Peyer's patch (tissue), 4 donors: ENCODE results near the gene ATG7.

Experiments
- POLR2A ChIP-seq, 2 donors: fragments of 450-650 bp; IDR thresholded peaks; one replicate each; pipeline ENCODE4 v1.5.1; 2017; ENCODE audit warnings: antibody characterized with exemption in 2 of 2, mild to moderate bottlenecking in 2 of 2, moderate library complexity in 2 of 2
- TF ChIP-seq, protein P1 (sequence below), 6 experiments: fragments of 450-650 bp in 4 of 6; fragments of 200-600 bp in 2 of 6; sonication (generic) in 1 of 6; IDR thresholded peaks; one replicate each; pipeline ENCODE4 v1.5.1; 2017 to 2019; ENCODE audit warnings: antibody characterized with exemption in 6 of 6, mild to moderate bottlenecking in 3 of 6, moderate library complexity in 1 of 6

DNA sequence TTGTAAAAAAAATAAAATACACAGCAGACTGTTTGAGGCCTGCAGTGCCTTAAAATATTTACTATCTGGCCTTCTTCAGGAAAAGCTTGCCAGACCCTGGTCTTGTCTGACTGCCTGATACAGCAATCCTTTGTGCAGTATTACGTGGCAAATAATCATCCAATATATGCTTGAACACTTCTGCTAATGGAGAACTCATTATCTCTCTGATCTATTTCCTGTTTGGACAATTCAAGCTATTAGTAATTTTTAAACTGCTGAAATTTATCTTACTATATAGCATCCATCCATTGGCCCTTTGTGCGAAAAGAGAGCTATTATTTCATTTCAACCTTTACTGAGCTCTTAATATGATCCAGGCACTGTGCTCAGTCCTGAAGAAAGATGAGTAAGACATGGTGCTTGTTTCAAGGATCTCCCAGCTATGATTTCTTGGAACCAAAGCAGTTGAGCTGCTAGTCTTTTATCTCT is 15.9 kb downstream of the ATG7 start:
- TF ChIP-seq, protein P1, sequence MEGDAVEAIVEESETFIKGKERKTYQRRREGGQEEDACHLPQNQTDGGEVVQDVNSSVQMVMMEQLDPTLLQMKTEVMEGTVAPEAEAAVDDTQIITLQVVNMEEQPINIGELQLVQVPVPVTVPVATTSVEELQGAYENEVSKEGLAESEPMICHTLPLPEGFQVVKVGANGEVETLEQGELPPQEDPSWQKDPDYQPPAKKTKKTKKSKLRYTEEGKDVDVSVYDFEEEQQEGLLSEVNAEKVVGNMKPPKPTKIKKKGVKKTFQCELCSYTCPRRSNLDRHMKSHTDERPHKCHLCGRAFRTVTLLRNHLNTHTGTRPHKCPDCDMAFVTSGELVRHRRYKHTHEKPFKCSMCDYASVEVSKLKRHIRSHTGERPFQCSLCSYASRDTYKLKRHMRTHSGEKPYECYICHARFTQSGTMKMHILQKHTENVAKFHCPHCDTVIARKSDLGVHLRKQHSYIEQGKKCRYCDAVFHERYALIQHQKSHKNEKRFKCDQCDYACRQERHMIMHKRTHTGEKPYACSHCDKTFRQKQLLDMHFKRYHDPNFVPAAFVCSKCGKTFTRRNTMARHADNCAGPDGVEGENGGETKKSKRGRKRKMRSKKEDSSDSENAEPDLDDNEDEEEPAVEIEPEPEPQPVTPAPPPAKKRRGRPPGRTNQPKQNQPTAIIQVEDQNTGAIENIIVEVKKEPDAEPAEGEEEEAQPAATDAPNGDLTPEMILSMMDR (IDR thresholded peaks at IDR 0.05): no peak
- no peak for TF ChIP-seq POLR2A (IDR thresholded peaks at IDR 0.05)
